Measurements from ENCODE around the gene KIF16B.

DNA sequence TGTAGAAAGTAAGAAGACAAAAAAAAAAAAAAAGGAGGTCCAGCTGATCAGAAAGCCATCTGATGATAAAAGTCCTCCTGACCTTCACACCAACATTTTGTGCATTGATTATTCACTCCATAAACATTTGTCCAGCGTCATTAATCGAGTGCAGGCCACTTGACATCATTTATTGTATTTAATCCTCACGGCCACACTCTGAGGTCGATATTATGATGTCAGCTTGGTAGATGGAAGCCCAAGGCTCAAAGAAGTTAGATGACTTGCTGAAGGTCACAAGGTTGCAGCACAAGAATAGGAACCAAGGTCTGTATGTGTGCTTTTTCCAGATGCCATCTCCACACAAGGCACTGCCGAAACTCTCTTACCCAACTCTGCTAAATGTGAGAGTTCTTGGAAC lies 328.4 kb downstream of the KIF16B start:
- TF ChIP-seq, protein P1, sequence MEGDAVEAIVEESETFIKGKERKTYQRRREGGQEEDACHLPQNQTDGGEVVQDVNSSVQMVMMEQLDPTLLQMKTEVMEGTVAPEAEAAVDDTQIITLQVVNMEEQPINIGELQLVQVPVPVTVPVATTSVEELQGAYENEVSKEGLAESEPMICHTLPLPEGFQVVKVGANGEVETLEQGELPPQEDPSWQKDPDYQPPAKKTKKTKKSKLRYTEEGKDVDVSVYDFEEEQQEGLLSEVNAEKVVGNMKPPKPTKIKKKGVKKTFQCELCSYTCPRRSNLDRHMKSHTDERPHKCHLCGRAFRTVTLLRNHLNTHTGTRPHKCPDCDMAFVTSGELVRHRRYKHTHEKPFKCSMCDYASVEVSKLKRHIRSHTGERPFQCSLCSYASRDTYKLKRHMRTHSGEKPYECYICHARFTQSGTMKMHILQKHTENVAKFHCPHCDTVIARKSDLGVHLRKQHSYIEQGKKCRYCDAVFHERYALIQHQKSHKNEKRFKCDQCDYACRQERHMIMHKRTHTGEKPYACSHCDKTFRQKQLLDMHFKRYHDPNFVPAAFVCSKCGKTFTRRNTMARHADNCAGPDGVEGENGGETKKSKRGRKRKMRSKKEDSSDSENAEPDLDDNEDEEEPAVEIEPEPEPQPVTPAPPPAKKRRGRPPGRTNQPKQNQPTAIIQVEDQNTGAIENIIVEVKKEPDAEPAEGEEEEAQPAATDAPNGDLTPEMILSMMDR (IDR thresholded peaks at IDR 0.05), result no peak
- no peak for TF ChIP-seq EP300 (IDR thresholded peaks at IDR 0.05)
- TF ChIP-seq POLR2A (IDR thresholded peaks at IDR 0.05), result no peak
- no peak for TF ChIP-seq POLR2AphosphoS5 (IDR thresholded peaks at IDR 0.05)

Measured in sigmoid colon (tissue), 4 donors.